Stimulated activated CD8-positive, alpha-beta memory T cell treated with anti-CD3 and anti-CD28 coated beads, Interleukin-15, amount 100 ng/mL, for 48 hours (primary cell): ENCODE results near the gene PARL.
"Not testable (repeated sequence)": the region's sequence is repeated elsewhere in the genome, so short reads cannot be mapped to it uniquely, and the experiment has no call there.

Experiments
- DNase-seq, 2 donors: peaks; one replicate each; pipeline ENCODE4 v3.0.0-alpha.2; 2020; ENCODE audit warnings: low read depth in 2 of 2

PARL gene

DNA sequence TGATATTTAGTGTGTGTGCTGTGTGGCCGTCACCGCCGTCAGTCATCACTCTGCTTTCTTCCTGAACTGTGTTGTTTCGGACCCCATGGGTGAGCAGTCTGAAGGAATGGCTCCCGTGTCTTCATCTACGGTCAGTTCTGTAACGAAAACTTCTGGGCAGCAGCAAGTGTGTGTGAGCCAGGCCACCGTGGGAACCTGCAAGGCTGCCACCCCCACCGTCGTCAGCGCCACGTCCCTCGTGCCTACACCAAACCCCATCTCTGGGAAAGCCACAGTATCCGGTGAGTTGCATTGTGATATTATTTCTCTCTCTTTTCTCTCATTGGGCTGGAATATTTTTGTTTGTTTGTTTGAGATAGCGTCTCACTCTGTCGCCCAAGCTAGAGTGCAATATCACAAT is 94.0 kb downstream of the PARL start:
- DNase-seq = no peak

DNA sequence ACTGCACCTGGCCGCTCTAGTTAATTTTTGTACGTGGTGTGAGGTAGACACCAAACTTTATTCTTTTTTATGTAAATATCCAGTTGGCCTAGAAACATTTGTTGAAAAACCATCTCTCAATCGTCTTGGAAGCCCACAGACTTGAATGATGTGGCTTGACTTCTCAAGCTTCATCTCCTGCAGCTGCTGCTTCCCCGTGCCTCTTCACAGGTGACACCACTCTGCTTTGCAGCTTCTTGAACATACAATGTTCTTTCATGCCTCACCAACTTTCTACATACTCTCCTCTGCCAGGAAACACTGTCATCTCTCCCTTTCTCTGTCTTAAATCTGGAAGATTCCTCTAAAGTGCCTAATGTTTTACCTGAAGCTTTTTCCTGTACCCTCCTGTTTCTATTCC is 94.9 kb downstream of the PARL start:
- DNase-seq = no peak

DNA sequence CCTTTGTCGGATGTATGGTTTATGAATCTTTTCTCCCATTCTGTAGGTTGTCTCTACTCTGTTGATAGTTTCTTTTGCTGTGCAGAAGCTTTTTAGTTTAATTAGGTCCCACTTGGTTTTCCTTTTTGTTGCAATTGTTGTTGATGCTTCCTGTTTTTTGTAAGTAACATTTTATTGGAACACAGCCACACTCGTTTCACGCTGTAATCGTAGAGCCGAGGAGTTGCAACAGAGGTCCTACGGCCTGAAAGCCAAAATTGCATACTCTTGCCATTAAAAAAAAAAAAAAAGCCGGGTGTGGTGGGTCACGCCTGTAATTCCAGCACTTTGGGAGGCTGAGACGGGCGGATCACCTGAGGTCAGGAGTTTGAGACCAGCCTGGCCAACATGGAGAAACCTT is 100.2 kb downstream of the PARL start:
- not testable (repeated sequence) for DNase-seq

DNA sequence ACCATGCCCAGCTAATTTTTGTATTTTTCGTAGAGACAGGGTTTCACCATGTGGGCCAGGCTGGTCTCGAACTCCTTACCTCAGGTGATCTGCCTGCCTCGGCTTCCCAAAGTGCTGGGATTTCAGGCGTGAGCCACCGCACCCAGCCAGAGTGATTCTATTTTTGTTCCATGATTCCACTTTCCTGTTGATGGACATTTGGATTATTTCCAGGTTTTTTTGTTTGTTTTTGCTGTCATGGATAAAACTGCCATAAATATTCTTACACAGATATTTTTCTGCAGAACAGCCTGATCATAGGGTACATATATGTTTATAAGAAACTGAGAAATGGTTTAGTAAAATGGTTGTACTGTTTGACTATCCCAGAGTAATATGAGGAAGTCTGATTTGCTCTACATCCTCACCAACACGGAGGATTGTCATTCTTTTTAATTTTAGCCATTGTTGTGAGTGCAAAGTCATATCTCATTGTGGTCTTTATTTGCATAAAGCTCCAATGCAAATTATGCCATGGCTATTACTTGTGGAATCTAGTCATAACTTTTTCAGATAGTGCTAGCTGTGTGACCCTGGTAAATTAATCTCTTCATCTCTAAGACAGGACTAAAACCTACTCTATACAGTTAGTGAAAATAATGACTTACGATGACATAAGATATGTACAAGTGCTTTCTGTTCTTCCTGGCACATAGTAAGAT is 102.0 kb downstream of the PARL start:
- no peak for DNase-seq

DNA sequence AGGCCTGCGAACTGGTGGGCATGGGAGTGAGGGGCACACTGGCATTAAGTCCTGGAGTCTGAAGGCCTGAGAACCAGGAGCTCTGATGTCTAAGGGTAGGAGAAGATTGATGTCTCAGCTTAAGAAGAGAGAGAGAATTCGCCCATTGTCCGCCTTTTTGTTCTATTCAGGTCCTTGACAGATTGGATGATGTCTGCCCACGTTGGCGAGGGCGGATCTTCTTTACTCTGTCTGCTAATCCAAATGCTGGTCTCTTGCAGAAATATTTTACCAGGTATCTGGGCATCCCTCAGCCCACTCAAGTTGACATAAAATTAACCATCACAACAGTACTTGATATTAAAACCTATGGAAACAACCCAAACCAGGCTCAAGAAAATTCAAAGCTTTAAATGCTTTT is 103.4 kb downstream of the PARL start:
- no peak for DNase-seq

DNA sequence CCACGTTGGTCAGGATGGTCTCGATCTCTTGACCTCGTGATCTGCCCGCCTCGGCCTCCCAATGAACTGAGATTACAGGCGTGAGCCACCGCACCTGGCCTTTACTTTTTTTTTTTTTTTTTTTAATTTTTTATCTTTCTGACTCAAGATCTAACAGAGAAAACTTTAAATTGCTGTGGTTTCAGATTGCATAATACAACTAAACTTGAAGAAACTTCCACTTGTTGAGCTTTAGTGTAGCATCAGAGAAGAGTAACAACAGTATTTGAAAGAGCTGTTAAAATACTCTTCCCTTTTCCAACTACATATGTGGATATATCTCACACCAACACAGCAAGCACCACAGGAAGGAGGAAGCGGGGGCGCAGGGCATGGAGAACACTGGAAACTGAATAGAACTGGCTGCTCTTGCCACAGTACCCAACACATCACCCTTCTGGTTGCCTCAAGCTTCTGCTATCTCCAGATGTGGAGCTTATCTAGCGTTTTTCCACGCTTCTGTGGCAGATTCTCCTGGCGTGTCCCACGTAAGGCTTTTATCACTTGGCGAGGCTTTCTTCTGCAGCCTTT is 104.7 kb downstream of the PARL start:
- no peak for DNase-seq
